DND-41 (cell line): ENCODE results near the gene TEAD1.

ENCODE experiments used
- EZH2 ChIP-seq: IDR thresholded peaks from 3 replicates; pipeline ENCODE4 v1.6.1; 2012; ENCODE audit warnings: borderline replicate concordance, low read depth, mild to moderate bottlenecking, moderate library complexity, low read length, inconsistent platforms; ENCODE audit not compliant: severe bottlenecking
- TF ChIP-seq, protein P1 (sequence below): IDR thresholded peaks from 2 replicates; pipeline ENCODE4 v1.5.1; 2012; ENCODE audit warnings: borderline replicate concordance, low read length, moderate library complexity, mild to moderate bottlenecking; ENCODE audit not compliant: poor library complexity, severe bottlenecking; ENCODE audit errors: extremely low read depth

DNA sequence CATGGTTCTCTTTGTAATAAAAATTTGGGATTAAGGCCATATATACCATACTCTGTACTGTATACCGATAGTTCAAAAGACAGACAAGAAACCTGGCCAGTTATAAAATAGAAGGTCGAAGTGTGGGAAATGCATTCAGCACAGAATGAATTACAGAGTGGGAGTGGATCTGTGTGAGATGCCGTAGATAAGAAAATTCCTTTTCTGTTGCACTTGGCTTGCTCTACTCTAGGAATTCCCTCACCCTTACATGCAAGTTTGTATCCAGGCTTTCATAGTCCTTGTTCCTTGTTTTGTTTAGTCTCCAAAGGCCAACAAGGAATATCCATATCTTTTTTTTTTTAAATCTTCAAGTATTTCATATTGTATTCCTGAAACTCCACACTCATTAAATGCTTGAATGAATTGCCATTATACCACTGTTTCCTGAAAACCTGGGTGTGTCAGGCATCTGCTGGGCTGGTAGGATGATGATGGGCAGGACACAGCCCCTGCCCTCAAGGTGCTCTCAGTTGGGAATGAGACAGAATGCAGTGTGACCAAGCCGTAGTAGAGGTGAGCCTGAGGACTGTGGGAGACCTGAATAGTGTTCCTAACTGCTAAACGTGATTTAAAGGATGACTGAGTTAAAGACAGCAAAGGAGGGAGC, 53.5 kb downstream of the TEAD1 start:
- TF ChIP-seq EZH2, result no peak
- TF ChIP-seq, protein P1, sequence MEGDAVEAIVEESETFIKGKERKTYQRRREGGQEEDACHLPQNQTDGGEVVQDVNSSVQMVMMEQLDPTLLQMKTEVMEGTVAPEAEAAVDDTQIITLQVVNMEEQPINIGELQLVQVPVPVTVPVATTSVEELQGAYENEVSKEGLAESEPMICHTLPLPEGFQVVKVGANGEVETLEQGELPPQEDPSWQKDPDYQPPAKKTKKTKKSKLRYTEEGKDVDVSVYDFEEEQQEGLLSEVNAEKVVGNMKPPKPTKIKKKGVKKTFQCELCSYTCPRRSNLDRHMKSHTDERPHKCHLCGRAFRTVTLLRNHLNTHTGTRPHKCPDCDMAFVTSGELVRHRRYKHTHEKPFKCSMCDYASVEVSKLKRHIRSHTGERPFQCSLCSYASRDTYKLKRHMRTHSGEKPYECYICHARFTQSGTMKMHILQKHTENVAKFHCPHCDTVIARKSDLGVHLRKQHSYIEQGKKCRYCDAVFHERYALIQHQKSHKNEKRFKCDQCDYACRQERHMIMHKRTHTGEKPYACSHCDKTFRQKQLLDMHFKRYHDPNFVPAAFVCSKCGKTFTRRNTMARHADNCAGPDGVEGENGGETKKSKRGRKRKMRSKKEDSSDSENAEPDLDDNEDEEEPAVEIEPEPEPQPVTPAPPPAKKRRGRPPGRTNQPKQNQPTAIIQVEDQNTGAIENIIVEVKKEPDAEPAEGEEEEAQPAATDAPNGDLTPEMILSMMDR, result no peak
